GM19468 (cell line): ENCODE results near the gene SLMAP.

Experiments
- ATAC-seq: cut with Tn5 transposase; IDR thresholded peaks from one replicate; pipeline ENCODE4 v1.9.1; 2021; ENCODE audit warnings: mild to moderate bottlenecking, moderate library complexity, moderate number of reproducible peaks; ENCODE audit not compliant: unreplicated experiment; ENCODE audit errors: extremely low read depth

Gene SLMAP

DNA sequence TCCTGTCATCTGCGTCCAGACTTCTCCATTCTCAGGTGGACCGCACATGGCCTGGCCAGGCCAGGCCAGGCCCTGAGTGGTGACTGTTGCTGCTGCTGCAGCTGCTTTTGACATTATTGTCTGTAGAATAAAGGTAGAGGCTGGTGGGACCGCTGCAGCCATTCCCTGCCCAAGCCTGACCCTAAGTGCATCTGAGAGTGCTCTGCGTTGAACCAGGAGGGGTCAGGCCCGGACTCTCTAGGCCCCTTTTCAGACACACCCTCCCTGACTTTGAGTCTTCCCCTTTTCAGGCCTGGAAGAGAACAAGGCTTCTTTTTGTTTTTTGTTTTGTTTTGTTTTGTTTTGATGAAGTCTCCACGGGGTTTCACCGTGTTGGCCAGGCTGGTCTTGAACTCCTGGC lies 197.5 kb downstream of the SLMAP start:
- ATAC-seq, result no peak

DNA sequence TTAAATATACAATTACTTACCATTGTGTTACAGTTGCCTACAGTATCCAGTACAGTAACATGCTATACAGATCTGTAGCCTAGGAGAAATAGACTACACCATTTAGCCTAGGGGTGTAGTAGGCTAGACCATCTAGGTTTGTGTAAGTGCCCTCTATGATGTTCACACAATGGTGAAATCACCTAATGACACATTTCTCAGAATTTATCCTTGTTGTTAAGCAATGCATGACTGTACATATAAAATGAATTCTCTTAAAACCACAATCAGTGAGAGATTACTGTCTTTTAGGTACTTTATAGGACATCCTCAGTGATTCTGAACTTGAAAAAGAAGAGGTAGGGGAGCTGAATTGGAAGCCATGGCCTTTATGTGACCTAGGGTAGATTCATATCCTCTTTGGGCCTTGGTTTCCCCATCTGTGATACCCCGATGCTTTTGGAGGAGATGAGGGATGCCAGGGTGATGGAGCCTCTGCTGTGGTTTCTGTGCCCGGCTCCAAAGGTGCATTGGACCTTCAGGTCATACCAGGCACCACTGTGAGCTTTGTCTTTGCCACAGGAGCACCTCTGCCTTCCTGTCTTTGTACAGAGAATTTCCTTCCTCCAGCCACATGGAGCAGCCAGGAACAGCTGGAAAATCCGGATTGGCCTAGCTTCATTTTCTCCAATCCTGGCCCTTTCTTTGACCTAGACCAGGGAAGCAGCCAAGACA lies 200.2 kb downstream of the SLMAP start:
- ATAC-seq, result no peak

DNA sequence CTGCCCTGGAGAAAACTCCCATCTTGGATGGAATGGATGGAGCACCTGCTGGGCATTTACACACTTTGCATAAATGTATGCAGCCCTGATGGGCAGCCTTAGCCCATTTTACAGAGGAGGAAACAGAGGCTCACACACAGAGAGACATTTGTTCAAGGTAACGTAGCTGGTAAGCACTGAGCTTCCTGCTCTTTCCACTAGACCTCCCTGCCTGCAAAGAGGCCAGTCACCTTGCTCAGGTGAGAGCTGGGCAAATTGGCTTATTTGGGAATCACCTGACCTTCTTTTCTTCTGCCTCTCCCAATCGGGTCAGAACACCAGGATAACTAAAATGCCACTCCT lies 200.7 kb downstream of the SLMAP start:
- no peak for ATAC-seq

DNA sequence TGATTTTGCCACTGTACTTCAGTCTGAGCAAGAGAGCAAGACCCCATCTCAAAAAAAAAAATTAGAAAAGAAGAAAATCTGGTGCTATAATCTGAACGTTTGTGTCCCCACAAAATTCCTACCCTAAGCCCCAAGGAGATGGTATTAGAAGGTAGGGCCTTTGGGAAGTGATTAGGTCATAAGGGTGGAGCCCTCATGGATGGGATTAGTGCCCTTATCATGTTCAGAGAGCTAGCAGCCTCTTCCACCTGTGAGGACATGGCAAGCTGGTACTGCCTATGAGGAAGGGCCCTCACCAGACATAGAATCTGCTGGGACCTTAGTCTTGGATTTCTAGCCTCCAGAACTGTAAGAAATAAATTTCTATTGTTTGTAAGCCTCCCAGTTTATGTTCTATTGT lies 201.7 kb downstream of the SLMAP start:
- ATAC-seq, result no peak

DNA sequence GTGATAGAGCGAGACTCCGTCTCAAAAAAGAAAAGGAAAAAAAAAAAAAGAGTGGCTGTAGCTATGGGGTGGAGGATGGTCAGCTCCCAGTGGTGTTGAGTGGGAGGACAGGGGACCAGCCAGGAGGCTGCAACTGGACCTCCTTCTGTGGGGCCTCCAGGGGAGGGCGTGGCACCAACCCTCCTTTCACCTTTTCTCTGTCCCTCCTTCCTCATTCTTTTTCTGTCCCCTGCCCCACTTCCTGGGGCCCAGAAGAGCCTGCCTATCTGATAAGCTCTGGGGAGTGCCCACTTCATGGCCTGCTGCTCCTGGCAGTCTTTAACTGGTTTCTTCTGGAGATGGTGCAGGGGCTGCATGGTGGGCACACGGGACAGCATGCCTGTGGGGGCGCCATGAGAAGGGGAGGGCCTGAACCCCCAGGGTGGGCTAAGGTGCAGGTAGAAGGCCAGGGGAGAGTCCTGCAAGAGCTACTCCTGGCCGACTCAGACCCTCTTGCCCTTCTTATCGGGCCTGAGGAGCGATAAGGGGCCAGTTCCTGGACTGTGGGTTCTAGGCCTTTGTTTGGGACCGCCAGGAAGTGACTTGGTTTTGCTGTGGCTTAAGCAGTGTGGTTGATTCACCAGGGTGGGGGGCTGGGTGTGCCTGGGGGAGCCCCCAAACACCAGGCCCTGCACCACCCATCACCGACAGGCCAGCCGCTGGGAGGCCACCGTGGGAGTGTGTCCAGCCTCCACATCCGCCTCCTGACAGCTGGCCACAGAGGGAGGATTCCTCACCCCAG lies 202.7 kb downstream of the SLMAP start:
- ATAC-seq, result no peak

DNA sequence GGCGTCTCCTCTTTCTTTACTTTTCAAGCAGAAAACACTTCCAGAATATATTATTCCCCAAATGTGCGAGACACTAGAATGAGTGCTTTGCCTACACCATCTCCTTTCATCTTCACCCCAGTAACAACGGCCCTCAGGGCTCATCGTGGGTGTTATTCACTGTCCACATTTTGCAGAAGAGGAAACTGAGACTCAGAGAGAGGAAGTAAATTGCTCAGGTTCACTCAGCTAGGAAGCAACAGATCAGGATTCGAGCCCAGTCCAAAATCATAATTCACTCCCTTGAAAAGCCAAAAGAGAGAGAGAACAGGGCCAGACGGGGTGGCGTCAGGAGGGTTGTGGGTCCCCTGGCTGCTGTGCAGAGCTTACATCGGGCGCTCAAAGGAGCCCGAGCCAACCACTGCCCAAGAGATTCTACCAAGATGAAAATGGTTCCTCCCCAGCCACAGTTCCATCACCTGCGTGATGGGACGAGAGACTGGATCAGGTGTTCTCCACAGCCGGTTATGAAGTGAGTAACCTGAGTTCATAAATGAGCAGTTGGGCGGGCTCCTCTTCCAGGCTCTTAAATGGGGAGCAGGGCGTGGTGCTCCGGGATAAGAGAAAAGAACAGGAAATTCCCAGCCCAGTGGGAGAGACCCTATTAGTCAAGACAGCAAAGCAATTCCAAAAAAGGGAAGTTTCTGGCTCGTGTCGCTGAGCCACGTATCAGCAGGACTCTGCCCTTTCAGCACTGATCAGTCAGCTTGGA lies 203.5 kb downstream of the SLMAP start:
- ATAC-seq, result no peak

DNA sequence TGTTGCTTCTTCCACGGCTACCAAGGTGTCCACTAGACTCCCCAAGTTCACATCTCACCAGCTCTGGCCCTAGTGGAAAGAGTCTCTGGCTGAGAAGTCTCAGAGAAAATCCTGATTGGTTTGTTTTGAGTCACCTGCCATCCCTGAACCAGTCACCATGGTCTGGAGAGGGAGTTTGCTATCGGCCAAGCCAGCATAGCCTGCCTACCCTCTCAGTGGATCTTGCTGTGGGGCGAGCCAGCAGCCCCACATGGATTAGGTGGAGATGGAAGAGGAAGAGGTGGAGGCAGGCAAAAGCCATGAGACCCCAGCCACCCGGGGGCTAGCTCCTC lies 204.0 kb downstream of the SLMAP start:
- no peak for ATAC-seq

DNA sequence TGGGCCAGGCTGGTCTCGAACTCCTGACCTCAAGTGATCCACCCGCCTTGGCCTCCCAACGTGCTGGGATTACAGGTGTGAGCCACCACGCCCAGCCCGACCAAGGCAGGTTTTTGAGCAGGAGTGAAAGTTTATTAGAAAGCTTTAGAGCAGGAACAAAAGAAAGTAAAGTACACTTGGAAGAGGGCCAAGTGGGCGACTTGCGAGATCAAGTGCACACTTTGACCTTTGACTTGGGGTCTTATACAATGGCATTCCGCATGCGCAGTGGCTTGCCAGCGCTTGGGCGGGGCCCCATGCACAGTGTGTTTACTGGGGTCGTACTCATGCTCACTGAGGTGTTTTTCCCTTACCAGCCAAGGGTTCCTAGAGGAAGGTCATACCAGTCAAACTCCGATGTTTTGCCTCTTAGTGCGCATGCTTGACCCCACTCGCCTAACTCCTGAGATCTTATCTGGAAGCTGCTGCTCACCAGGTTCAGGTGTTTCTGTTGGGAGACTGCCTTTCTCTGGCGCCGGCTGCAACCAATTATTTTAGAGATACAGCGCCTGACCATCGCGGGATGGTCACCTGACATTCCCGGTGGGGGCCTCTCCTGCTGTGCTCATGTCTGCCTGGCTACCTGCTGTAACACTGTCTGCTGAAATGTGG lies 205.2 kb downstream of the SLMAP start:
- ATAC-seq, result no peak

DNA sequence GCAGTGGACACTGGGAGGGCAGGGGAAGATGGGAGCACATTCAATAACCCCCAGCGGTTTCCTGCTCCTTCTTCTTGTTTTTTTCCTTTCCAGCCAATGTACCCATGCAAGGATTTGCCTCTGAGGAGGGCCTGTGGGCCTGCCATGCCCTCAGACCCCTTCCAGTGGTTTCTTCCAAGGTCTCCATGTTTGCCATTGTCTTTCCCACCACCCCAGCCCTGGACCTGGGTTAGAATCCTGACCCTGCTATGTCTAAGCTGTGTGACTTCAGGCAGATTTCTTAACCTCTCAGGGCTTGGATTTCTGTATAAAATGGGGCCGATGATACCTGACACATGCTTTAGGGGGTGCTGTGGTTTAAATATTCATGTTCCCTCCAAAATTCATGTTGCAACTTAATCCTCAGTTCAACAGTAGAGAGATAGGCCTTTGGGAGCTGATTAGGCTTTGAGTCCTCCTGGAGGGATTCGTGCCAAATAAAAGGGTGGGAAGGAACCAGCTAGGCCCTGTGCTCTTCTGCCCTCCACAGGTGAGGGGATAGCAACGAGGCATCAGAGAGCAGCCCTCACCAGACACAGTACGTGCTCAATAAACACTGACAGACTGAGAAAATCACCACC lies 205.8 kb downstream of the SLMAP start:
- ATAC-seq, result no peak

DNA sequence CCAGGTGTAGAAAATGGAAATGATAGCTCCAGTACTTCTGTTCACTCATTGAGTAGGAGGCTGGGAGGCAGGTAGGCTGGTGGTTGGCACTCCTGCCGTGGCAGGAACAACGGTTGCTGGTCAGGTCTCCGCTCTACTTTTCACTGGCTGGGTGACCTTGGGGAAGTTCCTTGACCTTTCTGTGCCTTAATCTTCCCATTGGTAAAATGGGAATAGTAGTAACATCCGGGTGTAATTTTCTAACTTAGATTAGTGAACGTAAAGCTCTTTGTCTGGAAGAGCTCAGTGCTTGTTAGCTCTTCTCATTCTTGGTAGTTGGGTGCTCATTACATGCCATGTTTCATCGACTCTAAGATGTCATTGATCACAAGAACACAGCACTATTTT lies 206.3 kb downstream of the SLMAP start:
- ATAC-seq, result no peak

DNA sequence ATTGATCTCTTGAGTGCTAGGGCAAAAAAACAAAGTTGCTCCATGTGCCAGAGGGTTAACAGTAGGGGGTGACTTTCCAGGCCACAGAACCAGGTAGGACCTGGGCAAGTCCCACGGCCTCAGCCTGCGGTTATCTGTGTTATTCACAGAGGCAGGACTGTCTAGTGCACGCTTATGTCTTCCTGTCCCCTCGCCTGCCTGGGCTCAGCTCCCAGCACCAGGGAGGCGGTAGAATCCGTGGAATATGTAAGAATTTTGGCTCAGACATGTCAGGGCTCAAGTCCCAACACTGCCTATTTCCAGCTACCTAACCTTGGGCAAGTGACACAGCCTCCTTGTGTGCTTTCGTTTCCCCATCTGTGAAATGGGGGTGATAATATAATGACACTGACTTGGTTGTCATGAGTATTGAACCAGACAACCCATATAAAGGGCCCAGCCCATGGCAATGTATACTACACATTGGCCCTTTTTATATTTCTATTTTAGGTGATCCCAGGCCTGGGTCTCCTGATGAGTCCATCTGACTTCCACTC lies 207.8 kb downstream of the SLMAP start:
- ATAC-seq, result no peak

DNA sequence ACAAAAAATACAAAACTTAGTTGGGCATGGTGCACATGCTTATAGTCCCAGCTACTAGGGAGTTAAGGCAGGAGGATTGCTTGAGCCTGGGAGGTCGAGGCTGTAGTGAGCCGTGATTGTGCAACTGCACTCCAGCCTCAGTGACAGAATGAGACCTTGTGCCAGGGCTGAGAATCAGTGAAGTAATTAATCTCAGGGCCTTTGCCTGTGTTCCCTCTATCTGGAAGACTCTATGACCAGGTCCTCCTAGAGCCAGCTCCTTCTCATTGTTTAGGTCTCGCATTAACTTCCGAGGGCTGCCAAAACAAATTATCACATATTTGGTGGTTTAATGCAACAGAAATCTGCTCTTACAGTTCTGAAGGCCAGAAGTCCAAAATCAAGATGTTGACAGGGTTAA lies 210.7 kb downstream of the SLMAP start:
- no peak for ATAC-seq

DNA sequence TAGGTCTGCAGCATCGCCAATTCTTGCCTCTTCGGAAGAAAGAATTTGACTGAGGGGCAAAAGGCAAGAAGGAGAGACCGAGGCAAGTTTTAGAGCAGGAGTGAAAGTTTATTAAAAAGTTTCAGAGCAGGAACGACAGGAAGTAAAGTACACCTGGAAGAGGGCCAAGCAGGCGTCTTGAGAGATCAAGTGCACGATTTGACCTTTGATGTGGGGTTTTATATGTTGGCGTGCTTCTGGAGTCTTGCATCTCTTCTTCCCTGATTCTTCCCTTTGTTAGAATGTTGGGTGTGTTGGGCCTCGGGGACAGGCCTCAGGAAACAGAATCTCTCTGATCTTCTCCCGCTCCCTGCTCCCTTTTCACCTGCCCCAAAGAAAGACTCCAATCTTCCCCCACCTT lies 211.5 kb downstream of the SLMAP start:
- ATAC-seq, result no peak

DNA sequence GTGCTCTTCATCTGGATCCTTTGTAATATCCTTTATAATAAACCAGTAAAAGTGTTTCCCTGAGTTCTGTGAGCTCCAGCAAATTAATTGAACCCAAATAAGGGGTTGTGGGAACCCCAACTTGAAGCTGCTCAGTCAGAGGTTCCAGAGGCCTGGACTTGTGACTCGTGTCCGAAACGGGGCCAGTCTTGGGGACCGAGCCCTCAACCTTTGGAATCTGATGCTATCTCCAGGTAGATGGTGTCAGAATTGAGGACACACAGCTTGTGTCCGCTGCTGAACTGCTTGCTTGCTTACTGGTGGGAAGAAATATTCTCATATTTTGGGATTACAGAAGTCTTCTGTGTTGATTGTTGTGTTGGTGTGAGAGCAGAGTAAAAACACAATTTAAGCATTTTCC lies 212.4 kb downstream of the SLMAP start:
- ATAC-seq, result no peak

DNA sequence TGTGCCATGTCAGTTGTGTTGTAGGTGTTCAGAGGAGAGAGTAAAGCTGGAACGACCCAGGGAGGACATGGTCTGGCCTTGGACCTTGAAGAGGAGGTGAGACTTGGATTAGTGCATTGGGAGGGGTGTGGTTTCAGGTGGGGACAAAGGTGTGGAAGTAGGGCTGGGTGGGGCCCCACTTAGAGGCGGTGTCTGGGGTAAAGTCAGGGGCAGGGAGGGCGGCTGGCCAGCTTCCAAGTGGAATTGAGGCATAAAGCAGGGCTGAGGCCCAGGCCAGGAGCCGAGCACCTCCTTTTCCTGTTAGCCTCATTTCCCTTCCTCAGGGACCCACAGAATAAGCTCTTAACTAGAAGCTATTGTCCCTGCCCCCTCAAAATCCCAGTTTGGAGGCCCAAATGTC lies 215.9 kb downstream of the SLMAP start:
- ATAC-seq, result no peak

DNA sequence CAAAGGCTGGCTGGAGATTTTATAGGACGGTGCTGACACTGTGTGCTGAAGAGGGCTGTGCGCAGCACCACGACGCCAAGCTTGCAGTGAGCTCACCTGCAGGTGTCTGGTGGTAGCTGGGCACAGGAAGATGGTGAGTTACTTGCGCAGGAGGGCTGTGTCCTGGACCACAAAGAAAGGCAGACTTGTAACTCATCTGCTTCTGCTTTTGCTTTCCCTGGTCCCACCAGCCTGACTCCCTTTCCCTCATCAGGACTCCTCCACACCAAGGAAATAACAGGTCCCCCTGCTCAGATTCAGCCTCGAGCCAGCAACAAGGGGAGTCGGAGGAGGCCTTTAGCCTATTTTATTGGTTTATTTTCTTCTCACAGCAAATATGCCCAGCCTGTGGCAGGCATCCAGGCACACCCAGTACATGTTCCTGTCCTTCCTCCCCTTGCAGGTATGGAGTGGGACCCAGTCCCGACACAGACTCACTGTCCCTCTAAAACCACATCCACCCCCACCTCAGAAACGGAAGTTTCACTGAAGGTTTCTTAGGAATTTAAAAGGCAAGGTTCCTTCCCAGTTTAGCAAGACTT lies 216.5 kb downstream of the SLMAP start:
- ATAC-seq, result no peak

DNA sequence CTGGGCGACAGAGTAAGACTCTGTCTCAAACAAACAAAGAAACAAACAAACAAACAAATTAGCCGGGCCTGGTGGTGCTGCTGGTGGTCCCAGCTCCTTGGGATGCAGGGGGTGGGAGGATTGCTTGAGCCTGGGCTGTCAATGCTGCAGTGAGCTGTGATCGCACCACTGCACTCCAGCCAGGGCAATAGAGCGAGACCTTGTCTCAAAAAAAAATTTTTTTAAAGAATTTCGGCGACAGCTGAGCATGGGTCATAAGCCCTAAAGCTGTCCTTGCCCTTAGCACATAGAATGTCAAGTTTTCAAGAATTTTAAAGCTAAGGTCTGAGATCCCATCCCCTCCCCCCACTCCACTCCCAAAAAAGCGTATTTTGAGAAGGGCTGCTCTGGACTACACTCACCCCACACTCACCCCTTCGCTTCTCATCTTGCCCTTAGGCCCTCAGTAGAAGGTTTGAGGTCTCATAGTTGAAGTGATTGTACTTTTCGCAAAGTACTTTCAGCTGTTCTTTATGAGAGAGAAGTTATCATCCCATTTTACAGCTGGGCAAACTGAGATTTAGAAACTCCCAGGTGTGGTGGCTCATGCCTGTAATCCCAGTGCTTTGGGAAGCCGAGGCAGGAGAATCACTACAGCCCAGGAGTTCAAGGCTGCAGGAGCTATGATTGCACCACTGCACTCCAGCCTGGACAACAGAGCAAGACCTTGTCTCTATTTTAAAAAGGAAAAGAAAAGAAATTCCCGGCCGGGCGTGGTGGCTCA lies 217.8 kb downstream of the SLMAP start:
- ATAC-seq, result no peak

DNA sequence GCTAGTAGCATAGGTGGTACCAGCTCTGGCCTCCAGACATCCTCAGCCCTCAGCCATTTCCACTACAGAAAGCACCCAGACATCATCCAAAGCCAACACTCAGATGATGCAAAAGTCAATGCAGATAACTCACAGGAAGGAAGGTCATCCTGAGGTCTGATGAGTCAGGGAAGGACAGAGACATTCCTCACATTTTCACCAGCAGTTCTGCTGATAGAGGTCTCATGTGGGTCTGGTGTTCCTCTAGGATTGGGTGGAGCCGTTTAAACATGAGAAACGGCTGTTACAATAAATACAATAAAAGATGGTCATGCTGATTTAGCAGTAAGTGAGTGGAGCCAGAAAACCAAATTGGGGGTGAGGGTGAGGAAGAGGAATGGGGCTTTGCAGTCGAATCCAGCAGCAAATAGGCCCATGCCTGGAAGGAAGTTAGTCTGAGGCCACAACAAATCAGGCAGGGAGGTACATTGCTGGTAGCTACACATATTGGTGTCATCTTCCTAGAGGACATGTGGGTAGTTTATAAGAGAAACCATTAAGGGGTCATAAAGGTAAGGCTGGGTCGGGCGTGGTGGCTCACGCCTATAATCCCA lies 218.8 kb downstream of the SLMAP start:
- ATAC-seq, result no peak

DNA sequence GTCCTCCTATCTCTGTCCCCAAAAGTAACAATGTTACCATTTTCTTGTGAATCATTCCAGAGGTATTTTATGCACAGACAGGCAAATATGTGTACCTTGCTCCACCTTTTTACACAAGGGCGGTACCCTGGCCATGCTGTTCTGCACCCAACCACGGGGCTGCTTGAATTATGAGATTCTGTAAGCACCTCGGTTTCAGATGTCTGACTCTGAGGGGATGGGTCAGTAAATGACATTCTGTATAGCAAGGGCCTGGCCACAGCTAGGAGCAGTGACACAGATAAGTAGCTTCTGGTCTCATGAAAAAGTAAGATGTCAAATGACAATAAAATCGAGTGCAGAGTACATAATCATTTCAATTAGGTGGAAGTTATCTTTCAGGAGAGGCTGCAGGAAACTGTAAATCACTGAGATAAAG lies 221.7 kb downstream of the SLMAP start:
- ATAC-seq, result no peak
